Heart left ventricle (tissue), 16 donors: ENCODE results near the gene SLX4. TPM values are rescaled to one million over a fixed set of nuclear protein-coding genes. Genes with fewer than 3 reads are reported as not detected.

Source experiments
- ATAC-seq, 4 donors: fragments of 200-7000 bp; cut with Tn5 transposase; one replicate each; pipeline ENCODE4 v1.9.1; 2020 to 2022; ENCODE audit warnings: moderate library complexity in 4 of 4, mild to moderate bottlenecking in 3 of 4, moderate number of reproducible peaks in 1 of 4
- DNase-seq, 5 donors: peaks; one replicate each; pipeline ENCODE4 v3.0.0-alpha.2; 2020
- H3K27ac ChIP-seq, 12 donors: fragments of 200-600 bp; sonication (generic) in 4 of 12; one replicate each; pipeline versions ENCODE4 v1.5.0 to v1.8.0; 2016 to 2022; ENCODE audit warnings: mild to moderate bottlenecking in 2 of 12
- H3K27me3 ChIP-seq, 9 donors: fragments of 200-600 bp; sonication (generic) in 2 of 9; one replicate each; pipeline versions ENCODE4 v1.5.1 to v1.8.0; 2016 to 2022; ENCODE audit warnings: mild to moderate bottlenecking in 3 of 9
- H3K36me3 ChIP-seq, 9 donors: fragments of 200-600 bp; sonication (generic) in 2 of 9; one replicate each; pipeline versions ENCODE4 v1.5.0 to v1.8.0; 2018 to 2022; ENCODE audit warnings: mild to moderate bottlenecking in 2 of 9
- H3K4me1 ChIP-seq, 12 donors: fragments of 200-600 bp; sonication (generic) in 4 of 12; one replicate each; pipeline versions ENCODE4 v1.5.0 to v1.8.0; 2016 to 2022; ENCODE audit warnings: mild to moderate bottlenecking in 3 of 12
- H3K4me3 ChIP-seq, 12 donors: fragments of 200-600 bp; sonication (generic) in 4 of 12; one replicate each; pipeline versions ENCODE4 v1.5.0 to v1.8.0; 2017 to 2022; ENCODE audit warnings: mild to moderate bottlenecking in 9 of 12, moderate library complexity in 4 of 12
- H3K9me3 ChIP-seq, 12 donors: fragments of 200-600 bp; sonication (generic) in 4 of 12; one replicate each; pipeline versions ENCODE4 v1.5.0 to v1.8.0; 2016 to 2022; ENCODE audit warnings: mild to moderate bottlenecking in 1 of 12
- CTCF ChIP-seq, 12 donors: fragments of 200-600 bp; sonication (generic) in 4 of 12; IDR thresholded peaks; one replicate each; pipeline versions ENCODE4 v1.5.0 to v1.8.0; 2018 to 2022; ENCODE audit warnings: antibody characterized with exemption in 12 of 12, mild to moderate bottlenecking in 5 of 12
- POLR2A ChIP-seq, 2 donors: fragments of 450-650 bp; IDR thresholded peaks; one replicate each; pipeline ENCODE4 v1.6.1; 2017; ENCODE audit warnings: antibody characterized with exemption in 2 of 2, mild to moderate bottlenecking in 2 of 2, moderate library complexity in 2 of 2
- WGBS, 4 donors: extraction: QIAGEN DNeasy Blood & Tissue Kit in 2 of 4; methylation state at CpG; one replicate each; pipeline versions ENCODE4 v1.1.5 to v1.1.7; 2013 to 2018; 5-methylcytosine and 5-hydroxymethylcytosine counted together
- intact Hi-C, 10 donors: fragments of 100-400 bp; cut with DNase I; formaldehyde crosslinking; loops; one replicate each; pipeline versions ENCODE4 v1.11.1 to v1.14.2; 2022
- polyA plus RNA-seq, 2 donors: library from polyadenylated mRNA; stranded (reverse); fragments of 200-250 nt; gene quantifications; one replicate each; pipeline ENCODE4 v1.2.3, GENCODE V29; 2013
- total RNA-seq, 9 donors: library from RNA; depleted of rRNA in 2 of 9; stranded (reverse); fragments of >200 nt in 2 of 9; fragmentation: NEBNext Ultra II Directional in 3 of 9; extraction: Animal tissue kit (Norgen Biotek cat#: 25700) in 3 of 9; gene quantifications; one replicate each; pipeline versions ENCODE4 v1.1.0 to v1.2.4, GENCODE V29; 2016 to 2023
- donor health status: ischemic (EF 13 %, LVEDD 7.1; RV severe dilation, severe dysfunction).
- donor health status: healthy with polysubstance abuse.
- donor health status: DM: no; HTN: yes; CAD: no.
- donor health status: DM: no; HTN: no; CAD: no.
- donor health status: ischemic (EF 25% LVEDD 6.9; RV normal size, moderate dysfunction).
- donor health status: ischemic (EF 25% LVEDD 5.7; RV mildly dilated, moderate dysfunction).
- donor health status: healthy.
- donor health status: DM: yes; HTN: yes; CAD: no.
- donor health status: ischemic (EF 35%, LVEDD 5.7; RV mildly dilated, moderate dysfunction).
- donor health status: nonischemic (EF 11% LVEDD 7.7; RV severe dilation, severe dysfunction).
- donor health status: DM: yes; HTN: yes; CAD: no.
- donor health status: PGD.
- donor health status: ischemic (EF 29% LVEDD 5.4; RV normal size, mild dysfunction).
- donor health status: nonischemic (EF 23%, LVEDD 6.1; RV moderate dilation, normal function).

SLX4 gene
- total and polyA plus RNA-seq, 11 donors, result 2.0 to 4.7 (median 3.1) TPM

GRCh38 chr16:3650631-3651265 is 39.3 kb upstream of the SLX4 start:
- ATAC-seq, result no peak
- no peak for TF ChIP-seq CTCF (IDR thresholded peaks at IDR 0.05)
- TF ChIP-seq POLR2A (IDR thresholded peaks at IDR 0.05), result no peak
- Histone ChIP-seq H3K4me1 (peaks cover 0 to 18% (median 5%) of the 10 kb centered on the region in 12 donors), H3K27ac (no peak overlapping the region), H3K36me3 (peaks cover 0 to 26% (median 5%) of the 10 kb centered on the region in 9 donors), H3K4me3 (no peak overlapping the region), H3K27me3 (no peaks in the 10 kb centered on the region), H3K9me3 (no peaks in the 10 kb centered on the region)
- 91 to 92% (median 92%) methylated on average over 13 of the region's 13 CpGs for WGBS, 4 donors
- intact Hi-C loops, result no loop called here
- DNase-seq, result peak in 1 of 5 donors; percentile 8

GRCh38 chr16:3646348-3646920 is 35.0 kb upstream of the SLX4 start:
- WGBS, 4 donors, result 82 to 85% (median 83%) methylated on average over 15 of the region's 15 CpGs
- intact Hi-C loops, result no loop called here
- Histone ChIP-seq H3K36me3 (peaks cover 0 to 28% (median 6%) of the 10 kb centered on the region in 9 donors), H3K9me3 (no peaks in the 10 kb centered on the region), H3K27me3 (no peaks in the 10 kb centered on the region), H3K4me3 (no peak overlapping the region), H3K27ac (no peak overlapping the region), H3K4me1 (peaks cover 0 to 9% (median 0%) of the 10 kb centered on the region in 12 donors)
- DNase-seq, result no peak
- no peak for ATAC-seq
- TF ChIP-seq CTCF (IDR thresholded peaks at IDR 0.05) (no peak), POLR2A (IDR thresholded peaks at IDR 0.05) (no peak)

- intact Hi-C loops, result no loop called here
- Histone ChIP-seq H3K27ac (no peak overlapping the region), H3K4me1 (peaks cover 0 to 9% (median 0%) of the 10 kb centered on the region in 12 donors), H3K4me3 (no peak overlapping the region), H3K27me3 (no peaks in the 10 kb centered on the region), H3K36me3 (peaks cover 0 to 28% (median 2%) of the 10 kb centered on the region in 9 donors), H3K9me3 (no peaks in the 10 kb centered on the region)
- ATAC-seq (no peak), DNase-seq (no peak)
- no peak for TF ChIP-seq CTCF (IDR thresholded peaks at IDR 0.05)
- TF ChIP-seq POLR2A (IDR thresholded peaks at IDR 0.05), result no peak
- WGBS, 4 donors, result 82 to 87% (median 85%) methylated on average over 18 to 19 of the region's 19 CpGs
Measured at GRCh38 chr16:3645504-3646347, 34.3 kb upstream of the SLX4 start.

DNA sequence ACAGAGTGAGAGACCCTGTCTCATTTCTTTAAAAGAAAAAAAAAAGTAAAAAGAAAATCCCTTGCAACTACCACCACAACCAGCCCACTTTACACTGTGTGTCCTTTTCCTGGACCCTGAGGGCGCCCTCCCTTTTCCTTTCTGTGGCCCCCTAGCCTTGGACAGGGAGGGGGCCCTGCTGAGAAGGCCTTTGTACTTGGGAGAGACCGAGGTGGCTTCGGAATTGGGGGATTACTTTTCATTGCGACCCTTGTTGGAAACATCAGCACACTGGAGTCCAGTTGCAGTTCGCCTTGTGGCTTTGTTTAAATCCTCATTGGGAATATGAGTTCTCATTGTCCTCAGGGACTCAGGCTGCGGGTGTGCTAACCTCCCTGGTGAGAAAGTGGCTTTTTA is 33.7 kb upstream of the SLX4 start:
- ATAC-seq, result no peak
- H3K27me3 ChIP-seq, result no peaks in the 10 kb centered on the region
- peaks cover 0 to 9% (median 0%) of the 10 kb centered on the region in 12 donors for H3K4me1 ChIP-seq
- no peak overlapping the region for H3K4me3 ChIP-seq
- intact Hi-C loops, result no loop called here
- TF ChIP-seq POLR2A (IDR thresholded peaks at IDR 0.05) (no peak), CTCF (IDR thresholded peaks at IDR 0.05) (no peak)
- no peaks in the 10 kb centered on the region for H3K9me3 ChIP-seq
- peaks cover 0 to 31% (median under 1%) of the 10 kb centered on the region in 9 donors for H3K36me3 ChIP-seq
- DNase-seq, result no peak
- no peak overlapping the region for H3K27ac ChIP-seq
- 73 to 89% (median 83%) methylated on average over 6 of the region's 6 CpGs for WGBS, 4 donors
